Measurements from ENCODE around the gene SAFB2.
A peak's percentile ranks its signal among the peaks of the same experiment; 100 is the strongest.
"Not testable (repeated sequence)": the region's sequence is repeated elsewhere in the genome, so short reads cannot be mapped to it uniquely, and the experiment has no call there.

The SAFB2 gene

GRCh38 chr19:5632241-5632612, 9.7 kb upstream of the SAFB2 start:
- no peak for DNase-seq (ENCODE audit: low spot score)

GRCh38 chr19:5631567-5632240, 9.1 kb upstream of the SAFB2 start:
- DNase-seq (ENCODE audit: low spot score) = no peak

- DNase-seq (ENCODE audit: low spot score) = no peak
These were observed 6.4 kb upstream of the SAFB2 start for GRCh38 chr19:5628919-5629481.

GRCh38 chr19:5628461-5628860, 5.9 kb upstream of the SAFB2 start:
- no peak for DNase-seq (ENCODE audit: low spot score)

- peak; percentile 11 for DNase-seq (ENCODE audit: low spot score)
These were observed 4.9 kb upstream of the SAFB2 start for GRCh38 chr19:5627395-5627904.

GRCh38 chr19:5625641-5626040, 3.1 kb upstream of the SAFB2 start:
- no peak for DNase-seq (ENCODE audit: low spot score)

- DNase-seq (ENCODE audit: low spot score) = no peak
These were observed 2.2 kb upstream of the SAFB2 start for GRCh38 chr19:5624741-5625278.

GRCh38 chr19:5624018-5624663, 1.6 kb upstream of the SAFB2 start:
- peak; percentile 9 for DNase-seq (ENCODE audit: low spot score)

- DNase-seq (ENCODE audit: low spot score) = no peak
These were observed 931 bp upstream of the SAFB2 start for GRCh38 chr19:5623397-5624017.

- DNase-seq (ENCODE audit: low spot score) = peak; percentile 20
These were observed 571 bp downstream of the SAFB2 start for GRCh38 chr19:5621945-5622464.

GRCh38 chr19:5621311-5621944, 1.1 kb downstream of the SAFB2 start:
- DNase-seq (ENCODE audit: low spot score) = no peak

GRCh38 chr19:5619946-5620345, 2.6 kb downstream of the SAFB2 start:
- no peak for DNase-seq (ENCODE audit: low spot score)

- no peak for DNase-seq (ENCODE audit: low spot score)
These were observed 4.0 kb downstream of the SAFB2 start for GRCh38 chr19:5618591-5618990.

GRCh38 chr19:5617080-5617479, 5.5 kb downstream of the SAFB2 start:
- no peak for DNase-seq (ENCODE audit: low spot score)

- DNase-seq (ENCODE audit: low spot score) = no peak
These were observed 6.7 kb downstream of the SAFB2 start for GRCh38 chr19:5615756-5616327.

GRCh38 chr19:5612891-5613865, 9.4 kb downstream of the SAFB2 start:
- DNase-seq (ENCODE audit: low spot score) = no peak

- DNase-seq (ENCODE audit: low spot score) = no peak
These were observed 12.6 kb downstream of the SAFB2 start for GRCh38 chr19:5609881-5610448.

- not testable (repeated sequence) for DNase-seq (ENCODE audit: low spot score)
These were observed 13.8 kb downstream of the SAFB2 start for GRCh38 chr19:5608766-5609165.

- no peak for DNase-seq (ENCODE audit: low spot score)
These were observed 14.3 kb downstream of the SAFB2 start for GRCh38 chr19:5608291-5608690.
